ENCODE data around the gene SLC25A18.

- no peak for TF ChIP-seq CTCF (IDR thresholded peaks at IDR 0.05)
- no peak for TF ChIP-seq POLR2A (IDR thresholded peaks at IDR 0.05)
Measured at GRCh38 chr22:17537155-17537554, 26.1 kb upstream of the SLC25A18 start.
